SH-SY5Y (cell line): ENCODE data around the gene CD58.

Experiments used
- GATA2 ChIP-seq: IDR thresholded peaks from 2 replicates; pipeline ENCODE4 v1.6.1; 2011; ENCODE audit warnings: mild to moderate bottlenecking, low read depth, low read length
- GATA3 ChIP-seq: IDR thresholded peaks from 2 replicates; pipeline ENCODE4 v1.6.1; 2011; ENCODE audit warnings: low read depth, mild to moderate bottlenecking, low read length, moderate library complexity

DNA sequence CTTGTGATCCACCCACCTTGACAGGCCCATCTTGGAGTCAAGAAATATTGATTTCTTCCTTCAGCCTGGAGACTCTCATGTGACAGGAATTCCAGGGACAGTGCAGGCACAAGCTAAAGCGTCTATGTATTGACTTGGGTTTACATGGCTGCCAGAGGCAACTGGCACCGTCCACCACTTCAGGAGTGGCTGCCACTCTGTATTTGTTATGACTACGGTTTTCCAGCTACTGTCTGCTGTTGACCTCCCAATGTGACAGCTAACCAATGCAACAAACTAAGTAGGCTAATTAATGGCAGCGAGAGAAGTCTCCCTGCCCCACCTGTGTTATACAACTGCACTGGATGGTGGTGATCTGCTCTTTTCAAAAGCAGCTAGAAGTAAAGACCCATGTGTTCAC lies 56.9 kb downstream of the CD58 start:
- TF ChIP-seq GATA3 (no peak), GATA2 (no peak)
